Suppressor macrophage (primary cell): ENCODE results near the gene CRLF2.
A peak's percentile ranks its signal among the peaks of the same experiment; 100 is the strongest.
"Not testable (repeated sequence)": the region's sequence is repeated elsewhere in the genome, so short reads cannot be mapped to it uniquely, and the experiment has no call there.

Experiments used
- DNase-seq, 4 experiments: peaks; one replicate each; pipeline ENCODE4 v3.0.0-alpha.2; 2020 to 2022

Gene CRLF2

DNA sequence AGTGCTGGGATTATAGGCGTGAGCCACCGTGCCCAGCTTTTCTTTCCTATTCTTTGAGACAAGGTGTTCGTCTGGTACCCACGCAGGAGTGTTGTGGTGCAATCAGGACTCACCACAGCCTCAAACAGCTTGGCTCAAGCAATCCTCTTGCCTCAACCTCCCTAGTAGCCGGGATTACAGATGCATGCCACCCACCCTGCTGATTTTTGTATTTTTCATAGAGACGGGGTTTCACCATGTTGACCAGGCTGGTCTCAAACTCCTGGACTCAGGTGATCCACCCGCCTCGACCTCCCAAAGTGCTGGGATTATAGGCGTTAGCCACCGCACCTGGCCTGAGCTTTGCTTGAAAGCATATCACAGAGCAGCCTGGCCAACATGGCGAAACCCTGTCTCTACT, 1.5 kb upstream of the CRLF2 start:
- DNase-seq = no peak

DNA sequence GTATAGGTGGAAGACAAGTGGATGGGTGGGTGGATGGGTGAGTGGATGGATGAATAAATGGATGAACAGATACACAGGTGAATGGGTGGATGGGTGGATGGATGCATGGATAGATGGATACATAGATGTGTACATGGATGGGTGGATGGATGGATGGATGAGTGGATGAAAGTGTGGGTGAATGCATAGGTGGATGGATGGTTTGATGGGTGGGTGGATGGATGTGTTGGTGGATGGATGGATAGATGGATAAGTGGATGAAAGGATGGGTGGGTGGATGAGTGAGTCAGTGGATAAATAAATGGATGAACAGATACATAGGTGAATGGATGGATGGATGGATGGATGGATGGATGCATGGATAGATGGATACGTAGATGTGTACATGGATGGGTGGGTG, 1.6 kb downstream of the CRLF2 start:
- no peak for DNase-seq

DNA sequence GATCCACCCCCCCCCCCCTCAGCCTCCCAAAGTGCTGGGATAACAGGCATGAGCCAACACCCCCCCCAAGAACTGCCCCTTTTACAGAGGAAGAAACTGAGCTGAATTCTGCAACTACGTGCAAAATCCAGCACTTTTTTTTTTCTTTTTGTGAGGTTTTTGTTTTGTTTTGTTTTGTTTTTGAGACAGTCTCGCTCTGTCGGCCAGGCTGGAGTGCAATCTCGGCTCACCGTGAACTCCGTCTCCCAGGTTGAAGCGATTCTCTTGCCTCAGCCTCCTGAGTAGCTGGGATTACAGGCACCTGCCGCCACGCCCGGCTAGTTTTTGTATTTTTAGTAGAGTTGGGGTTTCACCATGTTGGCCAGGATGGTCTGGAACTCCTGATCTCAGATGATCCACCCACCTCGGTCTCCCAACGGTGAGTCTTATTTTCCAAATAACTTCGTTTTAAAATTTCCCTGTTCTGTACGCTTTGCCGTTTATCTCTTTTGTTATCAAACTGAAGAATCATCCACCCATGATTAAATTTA, 4.9 kb downstream of the CRLF2 start:
- DNase-seq = no peak

DNA sequence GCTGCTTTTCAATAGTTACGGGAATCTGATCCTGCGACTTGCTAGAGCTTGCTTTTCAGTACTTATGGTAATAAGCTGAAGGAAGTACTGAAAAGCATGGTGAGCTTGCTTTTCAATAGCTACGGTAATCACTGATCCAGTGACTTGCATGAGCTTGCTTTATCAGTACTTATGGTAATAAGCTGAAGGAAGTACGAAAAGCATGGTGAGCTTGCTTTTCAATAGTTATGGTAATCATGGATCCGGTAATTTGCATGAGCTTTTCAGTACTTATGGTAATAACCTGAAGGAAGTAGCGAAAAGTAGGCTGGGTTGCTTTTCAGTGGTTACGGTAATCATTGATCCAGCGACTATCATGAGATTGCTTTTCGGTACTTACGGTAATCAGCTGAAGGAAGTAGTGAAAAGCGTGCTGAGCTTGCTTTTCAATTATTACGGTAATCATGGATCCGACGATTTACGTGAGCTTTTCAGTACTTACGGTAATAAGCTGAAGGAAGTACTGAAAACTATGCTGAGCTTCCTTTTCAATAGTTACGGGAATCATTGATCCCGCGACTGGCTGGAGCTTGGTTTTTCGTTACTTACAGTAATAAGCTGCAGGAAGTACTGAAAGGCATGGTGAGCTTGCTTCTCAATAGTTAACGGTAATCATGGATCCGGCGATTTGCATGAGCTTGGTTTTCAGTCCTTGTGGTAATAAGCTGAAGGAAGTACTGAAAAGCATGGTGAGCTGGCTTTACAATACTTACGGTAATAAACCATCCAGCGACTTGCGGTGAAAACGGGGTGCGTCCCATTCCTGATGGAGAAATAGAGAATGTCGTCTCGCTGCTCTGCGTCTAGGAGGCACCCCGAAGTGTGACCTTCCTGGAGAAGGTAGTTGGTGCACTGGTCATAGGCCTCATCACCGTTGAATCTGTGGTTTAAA, 6.5 kb downstream of the CRLF2 start:
- DNase-seq = peak; percentile 58 to 85 (median 76)

DNA sequence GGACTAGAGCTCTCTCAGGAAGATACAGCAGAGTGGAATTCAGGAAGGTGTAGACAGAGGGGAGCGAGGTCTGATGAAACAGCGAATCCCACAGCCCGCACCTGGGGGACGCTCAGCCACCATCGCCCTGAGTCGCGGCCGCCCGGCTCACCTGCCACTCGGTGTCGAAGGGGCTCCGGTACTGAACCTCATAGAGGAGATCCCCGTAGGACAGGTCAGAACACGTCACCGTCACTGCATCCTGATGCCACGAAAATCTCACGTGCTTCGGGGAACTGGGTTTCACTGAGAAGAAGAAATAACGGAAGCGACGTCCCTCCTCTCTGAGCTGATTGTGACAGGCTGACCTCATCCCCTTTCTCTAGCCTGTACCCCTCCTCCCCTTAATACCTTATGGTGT, 10.2 kb downstream of the CRLF2 start:
- DNase-seq = no peak

DNA sequence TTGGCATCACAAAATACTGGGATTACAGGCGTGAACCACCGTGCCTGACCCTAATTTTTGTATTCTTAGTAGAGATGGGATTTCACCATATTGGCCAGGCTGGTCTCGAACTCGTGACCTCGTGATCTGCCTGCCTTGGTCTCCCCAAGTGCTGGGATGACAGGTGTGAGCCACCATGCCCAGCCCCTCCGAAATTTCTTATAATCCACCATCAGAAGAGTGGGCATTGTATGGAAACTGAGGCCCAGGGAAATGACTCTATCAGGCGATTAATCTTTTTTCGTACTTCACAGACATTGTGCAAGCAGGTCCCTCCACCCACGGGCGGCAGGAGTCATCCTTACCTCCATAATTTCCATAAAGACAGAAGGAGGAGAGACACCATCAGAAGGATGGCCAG, 16.0 kb downstream of the CRLF2 start:
- DNase-seq = no peak

DNA sequence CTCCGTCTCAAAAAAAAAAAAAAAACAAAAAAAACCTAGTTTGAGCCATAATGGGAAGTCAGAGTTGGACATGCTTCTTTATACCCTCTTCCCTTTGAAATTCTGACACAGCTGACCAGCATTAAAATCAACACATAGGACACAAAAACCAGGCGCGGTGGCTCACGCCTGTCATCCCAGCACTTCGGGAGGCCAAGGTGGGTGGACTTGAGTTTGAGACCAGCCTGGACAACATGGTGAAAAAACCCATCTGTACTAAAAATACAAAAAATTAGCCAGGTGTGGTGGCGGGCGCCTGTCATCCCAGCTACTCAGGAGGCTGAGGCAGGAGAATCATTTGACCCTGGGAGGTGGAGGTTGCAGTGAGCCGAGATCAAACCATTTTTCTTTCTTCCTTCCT, 20.3 kb downstream of the CRLF2 start:
- not testable (repeated sequence) for DNase-seq

DNA sequence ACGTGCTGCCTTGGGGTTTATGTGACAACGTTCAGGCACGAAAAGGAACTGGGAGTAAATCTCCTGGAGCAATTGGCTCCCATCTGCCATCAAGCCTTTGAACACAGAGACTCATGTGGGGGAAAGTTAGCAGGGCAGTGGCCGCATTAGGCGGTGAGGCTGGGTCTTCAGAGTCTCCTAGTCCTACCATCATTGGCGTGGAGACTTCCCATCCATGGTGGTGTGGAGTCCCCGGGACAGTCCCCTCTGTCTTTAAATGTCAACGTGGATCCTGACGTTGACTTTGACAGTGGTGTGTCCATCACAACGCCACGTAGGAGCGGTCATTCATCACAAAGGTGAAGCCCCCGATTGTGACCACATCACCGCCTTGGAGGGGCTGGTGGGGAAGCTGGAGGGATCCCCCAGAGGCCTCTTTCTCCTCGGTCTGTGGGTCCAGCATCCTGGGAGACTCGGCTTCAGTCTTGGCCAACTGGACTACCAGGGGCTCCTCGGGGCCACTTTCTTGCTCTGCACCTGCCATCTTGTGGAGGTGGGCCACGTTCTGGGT, 21.8 kb downstream of the CRLF2 start:
- DNase-seq = no peak

DNA sequence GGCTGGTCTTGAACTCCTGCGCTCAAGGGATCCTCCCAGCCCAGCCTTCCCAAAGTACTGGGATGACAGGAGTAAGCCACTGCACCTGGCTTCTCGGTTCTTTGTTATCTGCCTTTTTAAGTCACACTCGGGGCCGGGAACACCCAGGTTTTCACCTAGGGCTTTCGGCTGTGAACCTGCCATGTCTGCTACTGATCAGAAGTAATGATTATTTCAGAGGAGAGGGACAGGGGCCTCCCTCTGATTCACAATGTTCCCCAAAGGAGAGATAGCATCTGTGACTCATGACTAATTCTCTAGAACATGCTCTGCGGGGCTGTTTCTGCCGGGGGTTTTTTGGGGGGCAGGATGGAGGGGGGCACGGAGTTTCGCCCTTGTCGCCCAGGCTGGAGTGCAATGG, 26.9 kb downstream of the CRLF2 start:
- no peak for DNase-seq

DNA sequence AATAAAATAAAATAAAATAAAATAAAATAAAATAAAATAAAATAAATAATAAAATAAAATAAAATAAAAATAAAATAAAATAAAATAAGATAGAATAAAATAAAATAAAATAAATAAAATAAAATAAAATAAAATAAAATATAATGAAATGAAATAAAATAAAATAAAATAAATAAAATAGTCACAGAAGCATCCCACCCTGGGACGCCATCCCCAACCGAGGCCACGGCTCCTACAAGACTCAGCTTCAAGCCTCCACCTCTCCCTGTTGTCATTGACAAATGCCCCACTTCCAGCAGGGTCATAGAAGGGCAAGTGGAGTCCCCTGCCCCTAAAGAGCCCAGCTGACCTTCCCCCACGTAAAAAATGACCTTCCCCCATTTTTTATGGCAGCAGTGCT, 30.2 kb downstream of the CRLF2 start:
- DNase-seq = no peak

DNA sequence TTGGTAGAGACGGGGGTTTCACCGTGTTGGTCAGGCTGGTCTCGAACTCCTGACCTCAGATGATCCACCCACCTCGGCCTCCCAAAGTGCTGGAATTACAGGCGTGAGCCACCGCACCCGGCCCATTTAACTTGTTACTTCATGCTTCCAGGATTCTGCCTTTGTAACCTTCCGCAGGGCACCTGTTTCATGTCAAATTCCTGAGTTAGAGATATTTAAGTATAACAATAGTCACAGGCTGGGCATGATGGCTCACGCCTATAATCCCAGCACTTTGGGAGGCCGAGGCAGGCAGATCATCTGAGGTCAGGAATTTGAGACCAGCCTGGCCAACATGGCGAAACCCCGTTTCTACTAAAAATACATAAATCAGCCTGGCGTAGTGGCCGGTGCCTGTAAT, 30.8 kb downstream of the CRLF2 start:
- not testable (repeated sequence) for DNase-seq

DNA sequence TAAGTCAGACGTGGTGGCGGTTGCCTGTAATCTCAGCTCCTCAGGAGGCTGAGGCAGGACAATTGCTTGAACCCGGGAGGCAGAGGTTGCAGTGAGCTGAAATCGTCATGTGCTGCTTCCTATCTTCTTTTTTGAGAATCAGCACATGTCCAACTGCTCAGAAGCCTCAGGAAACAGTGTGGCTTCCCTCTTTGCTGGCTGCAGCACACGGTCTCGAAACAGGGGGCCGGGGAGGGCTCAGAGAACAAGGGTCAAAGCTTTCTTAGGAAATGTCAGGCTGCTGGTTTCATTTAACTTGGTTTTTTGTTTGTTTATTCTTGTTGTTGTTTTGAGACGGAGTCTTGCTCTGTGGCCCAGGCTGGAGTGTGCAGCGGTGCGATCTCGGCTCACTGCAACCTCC, 31.3 kb downstream of the CRLF2 start:
- DNase-seq = peak in 2 of 4 experiments; percentile 24 to 50

DNA sequence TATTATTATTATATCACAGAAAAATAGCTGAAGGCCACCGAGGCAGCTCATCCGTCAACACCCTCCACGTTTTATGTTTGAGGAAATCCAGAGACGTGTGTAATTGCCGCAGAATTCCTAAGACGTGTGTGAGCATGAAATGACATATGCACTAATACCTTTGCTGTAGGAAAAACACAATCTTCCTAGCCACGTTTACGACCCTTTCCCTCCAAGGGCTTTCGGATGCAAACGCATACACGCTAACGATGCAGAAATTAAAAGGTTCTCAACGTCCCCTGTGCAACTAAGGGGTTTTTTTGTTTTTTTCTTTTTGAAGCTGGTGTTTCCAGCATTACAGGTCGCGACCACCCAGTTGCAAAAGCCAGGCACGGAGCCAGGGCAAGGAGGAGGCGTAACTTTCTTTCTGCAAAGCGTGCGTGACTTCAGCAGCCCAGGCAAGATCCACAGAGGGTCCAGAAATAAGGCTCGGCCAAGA, 33.8 kb downstream of the CRLF2 start:
- no peak for DNase-seq

DNA sequence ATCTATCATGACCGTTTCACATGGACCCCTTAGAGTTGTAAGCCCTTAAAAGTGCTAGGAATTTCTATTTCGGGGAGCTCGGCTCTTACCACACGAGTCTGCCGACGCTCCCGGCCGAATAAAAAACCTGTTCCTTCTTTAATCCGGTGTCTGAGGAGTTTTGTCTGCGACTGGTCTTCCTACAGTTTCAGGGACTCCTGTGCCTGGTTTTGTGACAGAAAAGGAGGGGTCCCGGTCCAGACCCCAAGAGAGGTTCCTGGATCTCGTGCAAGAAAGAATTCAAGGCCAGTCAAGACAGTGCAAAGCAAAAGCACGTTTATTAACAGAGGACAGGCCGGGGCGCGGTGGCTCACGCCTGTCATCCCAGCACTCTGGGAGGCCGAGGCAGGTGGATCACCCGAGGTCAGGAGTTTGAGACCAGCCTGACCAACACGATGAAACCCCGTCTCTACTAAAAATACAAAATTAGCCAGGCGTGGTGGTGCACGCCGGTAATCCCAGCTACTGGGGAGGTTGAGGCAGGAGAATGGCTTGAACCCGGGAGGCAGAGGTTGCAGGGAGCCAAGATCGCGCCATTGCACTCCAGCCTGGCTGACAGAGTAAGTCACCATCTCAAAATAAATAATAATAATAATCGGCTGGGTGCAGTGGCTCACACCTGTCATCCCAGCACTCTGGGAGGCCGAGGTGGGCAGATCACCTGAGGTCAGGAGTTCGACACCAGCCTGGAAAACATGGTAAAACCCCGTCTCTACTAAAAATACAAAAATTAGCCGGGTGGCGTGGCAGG, 35.7 kb downstream of the CRLF2 start:
- DNase-seq = not testable (repeated sequence)

DNA sequence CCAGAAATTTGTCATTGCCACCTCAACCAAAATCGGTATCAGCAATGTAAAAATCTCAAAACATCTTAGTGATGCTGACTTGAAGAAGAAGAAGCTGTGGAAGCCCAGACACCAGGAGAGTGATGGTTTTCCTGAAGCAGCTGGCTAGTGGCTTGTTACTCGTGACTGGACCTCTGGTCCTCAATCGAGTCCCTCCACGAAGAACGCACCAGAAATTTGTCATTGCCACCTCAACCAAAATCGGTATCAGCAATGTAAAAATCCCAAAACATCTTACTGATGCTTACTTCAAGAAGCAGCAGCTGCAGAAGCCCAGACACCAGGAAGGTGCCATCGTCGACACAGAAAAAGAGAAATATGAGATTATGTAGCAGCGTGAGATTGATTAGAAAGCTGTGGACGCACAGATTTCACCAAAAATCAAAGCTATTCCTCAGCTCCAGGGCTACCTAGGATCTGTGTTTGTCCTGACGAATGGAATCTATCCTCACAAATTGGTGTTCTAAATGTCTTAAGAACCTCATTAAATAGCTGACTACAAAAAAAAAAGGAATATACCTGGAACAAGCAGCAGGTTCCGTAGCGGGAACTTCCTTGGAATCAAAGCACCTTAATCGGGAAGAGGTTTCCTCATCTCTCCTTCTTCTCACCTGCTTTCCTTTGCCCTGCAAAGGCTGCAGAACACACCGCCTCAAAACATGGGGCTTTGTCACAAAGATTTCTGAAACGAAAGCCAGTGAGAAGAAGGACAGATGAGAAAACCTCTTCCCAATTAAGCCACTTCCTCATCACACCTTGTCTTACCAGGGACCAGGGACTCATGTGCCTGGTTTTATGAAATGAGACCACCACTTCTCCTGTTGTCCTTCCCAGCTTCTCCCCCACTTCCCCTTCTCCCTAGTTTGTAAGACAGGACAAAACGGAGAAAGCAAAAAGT, 37.6 kb downstream of the CRLF2 start:
- DNase-seq = not testable (repeated sequence)

DNA sequence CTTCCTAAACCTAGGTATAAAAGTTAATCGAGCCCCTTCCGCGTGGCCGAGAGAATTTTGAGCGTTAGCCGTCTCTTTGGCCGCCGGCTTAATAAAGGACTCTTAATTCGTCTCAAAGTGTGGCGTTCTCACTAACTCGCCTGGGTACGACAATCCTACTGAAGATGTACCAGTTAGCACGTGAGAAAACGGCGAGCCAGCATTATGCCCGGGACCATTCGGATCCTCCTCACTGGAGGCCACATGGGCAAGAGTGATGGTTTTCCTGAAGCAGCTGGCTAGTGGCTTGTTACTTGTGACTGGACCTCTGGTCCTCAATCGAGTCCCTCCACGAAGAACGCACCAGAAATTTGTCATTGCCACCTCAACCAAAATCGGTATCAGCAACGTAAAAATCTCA, 39.0 kb downstream of the CRLF2 start:
- DNase-seq = not testable (repeated sequence)

DNA sequence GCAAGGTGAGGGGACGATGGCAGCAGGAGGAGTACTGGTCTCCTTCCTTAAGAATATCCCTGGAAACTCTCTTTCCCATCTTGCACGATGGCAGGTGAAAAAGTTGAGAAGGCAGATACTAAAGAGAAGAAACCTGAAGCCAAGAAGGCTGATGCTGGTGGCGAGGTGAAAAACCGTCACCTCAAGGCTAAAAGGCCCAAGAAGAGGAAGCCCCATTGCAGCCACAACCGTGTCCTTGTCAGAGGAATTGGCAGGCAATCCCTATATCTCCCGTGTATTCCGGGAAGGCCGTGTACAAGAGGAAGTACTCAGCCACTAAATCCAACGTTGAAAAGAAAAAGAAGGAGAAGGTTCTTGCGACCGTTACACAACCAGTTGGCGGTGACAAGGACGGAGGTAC, 40.0 kb downstream of the CRLF2 start:
- no peak for DNase-seq

DNA sequence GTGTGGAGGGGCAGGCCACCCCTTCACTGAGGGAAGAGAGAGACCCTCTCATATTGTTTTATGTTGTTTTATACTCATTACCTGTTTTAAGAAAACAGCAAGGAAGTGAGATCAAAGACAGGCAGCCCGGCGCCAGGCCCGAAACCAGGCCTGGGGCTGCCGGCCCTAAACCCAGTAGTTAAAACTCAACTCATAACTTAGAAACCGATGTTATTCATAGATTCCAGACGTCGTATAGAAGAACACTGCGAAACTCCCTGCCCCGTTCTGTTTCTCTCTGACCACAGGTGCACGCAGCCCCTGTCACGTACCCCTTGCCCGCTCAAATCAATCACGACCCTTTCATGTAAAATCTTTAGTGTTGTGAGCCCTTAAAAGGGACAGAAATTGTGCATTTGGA, 40.5 kb downstream of the CRLF2 start:
- not testable (repeated sequence) for DNase-seq

DNA sequence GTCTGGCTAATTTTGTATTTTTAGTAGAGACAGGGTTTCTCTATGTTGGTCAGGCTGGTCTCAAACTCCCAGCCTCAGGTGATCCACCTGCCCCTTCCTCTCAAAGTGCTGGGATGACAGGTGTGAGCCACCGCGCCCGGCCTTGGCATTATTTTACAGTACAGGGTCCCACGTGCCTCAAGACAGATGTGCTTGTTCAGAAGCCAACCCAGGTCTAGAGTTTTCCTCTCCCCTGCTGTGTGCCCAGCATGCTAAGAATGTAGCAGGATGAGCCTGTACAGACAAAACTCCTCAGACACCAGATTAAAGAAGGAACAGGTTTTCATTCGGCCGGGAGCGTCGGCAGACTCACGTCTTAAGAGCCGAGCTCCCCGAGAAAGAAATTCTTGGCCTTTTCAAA, 42.2 kb downstream of the CRLF2 start:
- DNase-seq = no peak

DNA sequence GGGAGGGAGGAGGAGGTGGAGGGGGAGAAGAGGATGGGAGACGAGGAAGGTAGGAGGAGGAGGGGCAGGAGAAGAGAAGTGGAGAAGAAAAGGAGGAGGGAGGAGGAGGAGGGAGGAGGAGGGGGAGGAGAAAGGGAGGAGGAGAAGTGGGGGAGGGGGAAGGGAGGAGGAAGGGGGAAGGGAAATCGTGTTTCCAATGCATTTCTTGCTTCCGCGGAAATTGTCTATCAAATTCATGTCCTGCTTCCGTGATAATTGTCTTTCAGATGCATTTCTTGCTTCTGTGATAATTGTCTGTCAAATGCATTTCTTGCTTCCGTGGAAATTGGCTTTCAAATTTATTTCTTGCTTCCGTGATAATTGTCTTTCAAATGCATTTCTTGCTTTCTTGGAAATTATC, 43.3 kb downstream of the CRLF2 start:
- DNase-seq = no peak

DNA sequence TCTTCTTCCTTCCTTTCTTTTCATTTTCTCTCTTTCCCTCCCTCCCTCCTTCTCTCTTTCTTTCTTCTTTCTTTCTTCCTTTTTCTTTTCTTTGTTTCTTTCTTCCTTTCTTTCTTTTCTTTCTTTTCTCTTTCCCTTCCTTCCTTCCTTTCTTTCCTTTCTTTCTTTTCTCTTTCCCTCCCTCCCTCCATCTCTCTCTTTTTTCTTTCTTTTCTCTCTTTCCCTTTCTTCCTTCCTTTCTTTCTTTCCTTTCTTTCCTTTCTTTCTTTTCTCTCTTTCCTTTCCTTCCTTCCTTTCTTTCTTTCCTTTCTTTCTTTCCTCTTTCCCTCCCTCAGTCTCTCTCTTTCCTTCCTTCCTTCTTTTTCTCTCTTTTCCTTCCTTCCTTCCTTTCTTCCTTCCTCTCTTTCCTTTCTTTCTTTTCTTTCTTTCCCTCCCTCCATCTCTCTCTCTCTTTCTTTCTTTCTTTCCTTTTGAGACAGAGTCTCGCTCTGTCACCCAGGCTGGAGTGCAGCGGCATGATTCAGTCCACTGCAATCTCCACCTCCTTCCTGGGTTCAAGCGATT, 44.4 kb downstream of the CRLF2 start:
- no peak for DNase-seq

DNA sequence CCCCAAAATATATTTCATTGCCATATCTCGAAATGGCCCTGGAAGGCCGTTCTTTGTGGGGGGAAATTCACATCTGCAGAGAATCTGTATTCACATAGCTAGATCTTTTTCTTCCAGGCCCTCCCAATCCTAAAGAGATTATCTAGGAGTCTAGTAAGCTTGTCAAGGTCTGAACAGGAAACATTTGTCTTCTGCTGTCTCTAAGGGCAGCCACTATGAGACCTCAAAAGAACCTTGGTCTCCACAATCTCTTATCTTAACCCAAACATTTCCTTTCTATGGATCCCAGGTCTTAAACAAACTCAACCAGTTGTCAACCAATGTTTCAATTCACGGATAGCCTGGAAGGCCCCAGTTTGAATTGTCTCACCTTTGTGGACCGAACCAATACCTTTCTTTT, 45.0 kb downstream of the CRLF2 start:
- DNase-seq = no peak
